Measurements from ENCODE around the gene MOCS1.

GRCh38 chr6:39917329-39917728 lies 16.9 kb downstream of the MOCS1 start:
- no peak for TF ChIP-seq POLR2A (IDR thresholded peaks at IDR 0.05)
- TF ChIP-seq, protein P1, sequence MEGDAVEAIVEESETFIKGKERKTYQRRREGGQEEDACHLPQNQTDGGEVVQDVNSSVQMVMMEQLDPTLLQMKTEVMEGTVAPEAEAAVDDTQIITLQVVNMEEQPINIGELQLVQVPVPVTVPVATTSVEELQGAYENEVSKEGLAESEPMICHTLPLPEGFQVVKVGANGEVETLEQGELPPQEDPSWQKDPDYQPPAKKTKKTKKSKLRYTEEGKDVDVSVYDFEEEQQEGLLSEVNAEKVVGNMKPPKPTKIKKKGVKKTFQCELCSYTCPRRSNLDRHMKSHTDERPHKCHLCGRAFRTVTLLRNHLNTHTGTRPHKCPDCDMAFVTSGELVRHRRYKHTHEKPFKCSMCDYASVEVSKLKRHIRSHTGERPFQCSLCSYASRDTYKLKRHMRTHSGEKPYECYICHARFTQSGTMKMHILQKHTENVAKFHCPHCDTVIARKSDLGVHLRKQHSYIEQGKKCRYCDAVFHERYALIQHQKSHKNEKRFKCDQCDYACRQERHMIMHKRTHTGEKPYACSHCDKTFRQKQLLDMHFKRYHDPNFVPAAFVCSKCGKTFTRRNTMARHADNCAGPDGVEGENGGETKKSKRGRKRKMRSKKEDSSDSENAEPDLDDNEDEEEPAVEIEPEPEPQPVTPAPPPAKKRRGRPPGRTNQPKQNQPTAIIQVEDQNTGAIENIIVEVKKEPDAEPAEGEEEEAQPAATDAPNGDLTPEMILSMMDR (IDR thresholded peaks at IDR 0.05): no peak

Data from thyroid gland (tissue), 4 donors.